NB4 (cell line): ENCODE measurements around the gene SLC2A1.

Source experiments
- POLR2A ChIP-seq: IDR thresholded peaks from 2 replicates; pipeline ENCODE4 v1.6.1; 2011; ENCODE audit warnings: mild to moderate bottlenecking; ENCODE audit not compliant: insufficient read length; ENCODE audit errors: extremely low read depth
- TF ChIP-seq, protein P1 (sequence below): IDR thresholded peaks from one replicate; pipeline ENCODE4 v1.5.1; 2012; ENCODE audit warnings: low read depth, low read length

DNA sequence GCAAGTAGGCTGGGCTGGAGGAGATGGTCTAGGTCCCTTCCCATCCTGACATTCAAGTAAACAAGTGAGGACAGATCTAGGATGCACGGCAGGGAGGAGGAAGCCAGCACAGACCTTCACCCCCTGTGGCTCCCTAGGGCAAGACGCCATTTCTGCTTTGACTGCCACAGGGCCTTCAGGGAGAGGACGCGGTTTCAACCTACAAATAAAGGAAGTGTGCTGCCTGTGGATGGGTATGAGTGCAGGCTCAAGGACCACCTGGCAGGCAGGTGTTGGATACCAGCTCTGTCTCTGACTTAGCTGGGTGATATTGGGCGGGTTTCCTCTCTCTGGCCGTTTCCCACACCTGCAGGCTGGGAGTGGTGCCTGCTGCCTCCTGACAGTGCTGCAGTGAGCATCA, 16.2 kb downstream of the SLC2A1 start:
- TF ChIP-seq, protein P1, sequence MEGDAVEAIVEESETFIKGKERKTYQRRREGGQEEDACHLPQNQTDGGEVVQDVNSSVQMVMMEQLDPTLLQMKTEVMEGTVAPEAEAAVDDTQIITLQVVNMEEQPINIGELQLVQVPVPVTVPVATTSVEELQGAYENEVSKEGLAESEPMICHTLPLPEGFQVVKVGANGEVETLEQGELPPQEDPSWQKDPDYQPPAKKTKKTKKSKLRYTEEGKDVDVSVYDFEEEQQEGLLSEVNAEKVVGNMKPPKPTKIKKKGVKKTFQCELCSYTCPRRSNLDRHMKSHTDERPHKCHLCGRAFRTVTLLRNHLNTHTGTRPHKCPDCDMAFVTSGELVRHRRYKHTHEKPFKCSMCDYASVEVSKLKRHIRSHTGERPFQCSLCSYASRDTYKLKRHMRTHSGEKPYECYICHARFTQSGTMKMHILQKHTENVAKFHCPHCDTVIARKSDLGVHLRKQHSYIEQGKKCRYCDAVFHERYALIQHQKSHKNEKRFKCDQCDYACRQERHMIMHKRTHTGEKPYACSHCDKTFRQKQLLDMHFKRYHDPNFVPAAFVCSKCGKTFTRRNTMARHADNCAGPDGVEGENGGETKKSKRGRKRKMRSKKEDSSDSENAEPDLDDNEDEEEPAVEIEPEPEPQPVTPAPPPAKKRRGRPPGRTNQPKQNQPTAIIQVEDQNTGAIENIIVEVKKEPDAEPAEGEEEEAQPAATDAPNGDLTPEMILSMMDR, result no peak
- TF ChIP-seq POLR2A, result no peak
